Common myeloid progenitor, CD34-positive (primary cell): Measurements from ENCODE around the gene TRIOBP.
"Not testable (repeated sequence)": the region's sequence is repeated elsewhere in the genome, so short reads cannot be mapped to it uniquely, and the experiment has no call there.

Source experiments
- CTCF ChIA-PET: fragments of 350-600 bp; sonication (Branson Sonifier 250); formaldehyde crosslinking; loops from one replicate; lab custom pipeline; 2021; ENCODE audit warnings: antibody characterized with exemption; lab: Charles Lee
- POLR2A ChIA-PET: fragments of 350-600 bp; sonication (Branson Sonifier 250); formaldehyde crosslinking; loops from one replicate; lab custom pipeline; 2021; ENCODE audit warnings: antibody characterized with exemption; lab: Charles Lee
- DNase-seq, 3 donors: peaks; one replicate each; pipeline versions ENCODE4 v3.0.0 to v3.0.0-alpha.2; 2013
- H3K27ac ChIP-seq, 2 experiments: 1 replicate in 1 of 2; 2 replicates in 1 of 2; pipeline ENCODE4 v1.7.0; 2013; ENCODE audit warnings: inconsistent platforms in 2 of 2, low read length in 2 of 2, mild to moderate bottlenecking in 2 of 2, low read depth in 1 of 2, moderate library complexity in 1 of 2; ENCODE audit not compliant: severe bottlenecking in 2 of 2, insufficient read depth in 1 of 2, poor library complexity in 1 of 2
- H3K27me3 ChIP-seq, 5 experiments: replicated peaks in 2 of 5; 1 replicate in 3 of 5; 2 replicates in 2 of 5; pipeline versions ENCODE4 v1.6.1 to v1.7.0; 2013; ENCODE audit warnings: low read length in 4 of 5, mild to moderate bottlenecking in 2 of 5, moderate library complexity in 2 of 5, inconsistent platforms in 1 of 5; ENCODE audit not compliant: insufficient read depth in 5 of 5, control insufficient read depth in 4 of 5
- H3K36me3 ChIP-seq, 4 experiments: 1 replicate in 2 of 4; 2 replicates in 2 of 4; pipeline versions ENCODE4 v1.6.1 to v1.7.0; 2013; ENCODE audit warnings: low read length in 3 of 4, control low read depth in 1 of 4, mild to moderate bottlenecking in 1 of 4; ENCODE audit not compliant: control insufficient read depth in 4 of 4, insufficient read depth in 4 of 4
- H3K4me1 ChIP-seq, 4 experiments: 1 replicate in 3 of 4; 2 replicates in 1 of 4; pipeline versions ENCODE4 v1.6.1 to v1.7.1; 2013; ENCODE audit warnings: low read length in 3 of 4, mild to moderate bottlenecking in 3 of 4, control low read depth in 1 of 4, inconsistent platforms in 1 of 4, moderate library complexity in 1 of 4; ENCODE audit not compliant: control insufficient read depth in 4 of 4, insufficient read depth in 4 of 4; ENCODE audit errors: control extremely low read depth in 1 of 4
- H3K4me3 ChIP-seq, 7 experiments: 1 replicate in 4 of 7; 2 replicates in 3 of 7; pipeline versions ENCODE4 v1.5.1 to v1.7.0; 2013; ENCODE audit warnings: mild to moderate bottlenecking in 7 of 7, low read length in 6 of 7, moderate library complexity in 6 of 7, inconsistent platforms in 2 of 7, low read depth in 2 of 7, control low read depth in 1 of 7; ENCODE audit not compliant: insufficient read depth in 4 of 7, control insufficient read depth in 1 of 7; ENCODE audit errors: extremely low read depth in 1 of 7
- H3K9me3 ChIP-seq, 5 experiments: 1 replicate in 4 of 5; 2 replicates in 1 of 5; pipeline versions ENCODE4 v1.6.1 to v1.7.1; 2013; ENCODE audit warnings: low read length in 4 of 5, mild to moderate bottlenecking in 2 of 5, inconsistent platforms in 1 of 5, low read depth in 1 of 5, moderate library complexity in 1 of 5; ENCODE audit not compliant: control insufficient read depth in 4 of 5, insufficient read depth in 2 of 5; ENCODE audit errors: control extremely low read depth in 1 of 5
- WGBS: methylation state at CpG from one replicate; pipeline ENCODE4 v1.1.5; 2013; ENCODE audit not compliant: insufficient coverage; 5-methylcytosine and 5-hydroxymethylcytosine counted together

The TRIOBP gene

GRCh38 chr22:37717746-37718305 is 21.0 kb downstream of the TRIOBP start:
- H3K36me3 ChIP-seq, H3K27ac ChIP-seq, CTCF ChIA-PET, H3K9me3 ChIP-seq, H3K4me3 ChIP-seq, DNase-seq, H3K27me3 ChIP-seq, POLR2A ChIA-PET, H3K4me1 ChIP-seq: not testable (repeated sequence)
- 94% methylated on average over 33 of the region's 38 CpGs for WGBS

- ChIA-PET POLR2A (no interaction called here), CTCF (no interaction called here)
- 98% methylated on average over 13 of the region's 25 CpGs for WGBS
- DNase-seq, result no peak
- H3K36me3 ChIP-seq, result no peaks in the 10 kb centered on the region
- H3K4me1 ChIP-seq, result peaks cover 0 to 32% (median 25%) of the 10 kb centered on the region in 4 experiments
- no peaks in the 10 kb centered on the region for H3K9me3 ChIP-seq
- H3K4me3 ChIP-seq, result no peak overlapping the region
- no peak overlapping the region for H3K27ac ChIP-seq
- no peaks in the 10 kb centered on the region for H3K27me3 ChIP-seq
Measured at GRCh38 chr22:37725551-37726240, 28.8 kb downstream of the TRIOBP start.

- peak in 2 of 3 donors; percentile 56 to 67 for DNase-seq
Measured at GRCh38 chr22:37726241-37726887, 29.5 kb downstream of the TRIOBP start.

GRCh38 chr22:37728620-37729019 is 31.8 kb downstream of the TRIOBP start:
- WGBS, result 100% methylated on average over 1 of the region's 1 CpG
- H3K9me3 ChIP-seq, result no peaks in the 10 kb centered on the region
- H3K27ac ChIP-seq, result peak overlapping the region in 1 of 2 experiments; percentile 32
- H3K4me1 ChIP-seq, result peaks cover 0 to 46% (median 31%) of the 10 kb centered on the region in 4 experiments
- DNase-seq, result no peak
- ChIA-PET POLR2A (interaction anchor here (0.6 kb wide), 2 partner anchors 12 to 67 kb away, joined by 3 to 10 read pairs; no protein-coding TSS in a partner anchor), CTCF (interaction anchor here (0.9 to 1.6 kb wide), 2 partner anchors 16 to 53 kb away, joined by 3 to 5 read pairs; no protein-coding TSS in a partner anchor)
- H3K36me3 ChIP-seq, result no peaks in the 10 kb centered on the region
- H3K27me3 ChIP-seq, result no peaks in the 10 kb centered on the region
- peak overlapping the region in 3 of 7 experiments; percentile 27 to 48 (median 34) for H3K4me3 ChIP-seq

More at GRCh38 chr22:37726241-37726887, 29.5 kb downstream of the TRIOBP start:
- ChIA-PET CTCF (no interaction called here), POLR2A (interaction anchor here (0.6 kb wide), 1 partner anchor 17 kb away, joined by 3 read pairs; no protein-coding TSS in a partner anchor)
- Histone ChIP-seq H3K36me3 (no peaks in the 10 kb centered on the region), H3K9me3 (no peaks in the 10 kb centered on the region), H3K4me3 (no peak overlapping the region), H3K27ac (no peak overlapping the region), H3K27me3 (no peaks in the 10 kb centered on the region), H3K4me1 (peaks cover 0 to 39% (median 31%) of the 10 kb centered on the region in 4 experiments)
- WGBS, result 92% methylated on average over 18 of the region's 20 CpGs

GRCh38 chr22:37731804-37732471 is 35.1 kb downstream of the TRIOBP start:
- POLR2A ChIA-PET, result no interaction called here

GRCh38 chr22:37732699-37733607 is 36.1 kb downstream of the TRIOBP start:
- Histone ChIP-seq H3K27me3 (no peaks in the 10 kb centered on the region), H3K9me3 (no peaks in the 10 kb centered on the region), H3K27ac (no peak overlapping the region), H3K4me1 (peaks cover 0 to 36% (median 24%) of the 10 kb centered on the region in 4 experiments), H3K4me3 (no peak overlapping the region), H3K36me3 (no peaks in the 10 kb centered on the region)
- 96% methylated on average over 14 of the region's 19 CpGs for WGBS
- no peak for DNase-seq
- ChIA-PET POLR2A (no interaction called here), CTCF (interaction anchor here (0.7 to 1.1 kb wide), 4 partner anchors 8 to 74 kb away, joined by 3 to 4 read pairs (median 4); partner anchors contain the start of gene PDXP)

More at GRCh38 chr22:37731804-37732471, 35.1 kb downstream of the TRIOBP start:
- CTCF ChIA-PET, result interaction anchor here (0.8 to 1.1 kb wide), 3 partner anchors 9 to 48 kb away, joined by 3 read pairs; no protein-coding TSS in a partner anchor
- no peak overlapping the region for H3K27ac ChIP-seq
- no peaks in the 10 kb centered on the region for H3K9me3 ChIP-seq
- DNase-seq, result peak; percentile 37 to 73 (median 70)
- 96% methylated on average over 8 of the region's 13 CpGs for WGBS
- H3K36me3 ChIP-seq, result no peaks in the 10 kb centered on the region
- no peaks in the 10 kb centered on the region for H3K27me3 ChIP-seq
- peaks cover 0 to 44% (median 29%) of the 10 kb centered on the region in 4 experiments for H3K4me1 ChIP-seq
- H3K4me3 ChIP-seq, result no peak overlapping the region
